Esophagus muscularis mucosa (tissue), 4 donors: ENCODE data around the gene DOLPP1. TPM values are rescaled to one million over a fixed set of nuclear protein-coding genes. Genes with fewer than 3 reads are reported as not detected.

Experiments used
- DNase-seq: peaks from one replicate; pipeline ENCODE4 v3.0.0-alpha.2; 2017; ENCODE audit errors: extremely low spot score
- H3K27ac ChIP-seq, 4 donors: fragments of 200-600 bp; sonication (generic); replicated peaks in 1 of 4; 1 replicate in 3 of 4; 2 replicates in 1 of 4; pipeline ENCODE4 v1.5.1; 2016 to 2019; ENCODE audit warnings: mild to moderate bottlenecking in 1 of 4
- H3K27me3 ChIP-seq, 4 donors: fragments of 200-600 bp; sonication (generic); one replicate each; pipeline versions ENCODE4 v1.5.1 to v1.6.0; 2016 to 2019
- H3K36me3 ChIP-seq, 4 donors: fragments of 200-600 bp; sonication (generic); one replicate each; pipeline ENCODE4 v1.5.1; 2016 to 2019
- H3K4me1 ChIP-seq, 4 donors: fragments of 200-600 bp; sonication (generic); one replicate each; pipeline ENCODE4 v1.5.1; 2016 to 2019
- H3K4me3 ChIP-seq, 4 donors: fragments of 200-600 bp; sonication (generic); 1 replicate in 2 of 4; 2 replicates in 2 of 4; pipeline ENCODE4 v1.5.1; 2016 to 2019; ENCODE audit warnings: mild to moderate bottlenecking in 4 of 4, moderate library complexity in 1 of 4
- H3K9me3 ChIP-seq, 4 donors: fragments of 200-600 bp; sonication (generic); 1 replicate in 3 of 4; 2 replicates in 1 of 4; pipeline ENCODE4 v1.5.1; 2016 to 2019
- EP300 ChIP-seq: sonication (generic); formaldehyde crosslinking; IDR thresholded peaks from one replicate; pipeline ENCODE4 v1.6.1; 2017; ENCODE audit warnings: antibody characterized with exemption
- POLR2A ChIP-seq: fragments of 450-650 bp; IDR thresholded peaks from one replicate; pipeline ENCODE4 v1.6.1; 2017; ENCODE audit warnings: antibody characterized with exemption, moderate library complexity, mild to moderate bottlenecking, low read depth
- POLR2AphosphoS5 ChIP-seq, 2 donors: sonication (generic); formaldehyde crosslinking; IDR thresholded peaks; one replicate each; pipeline ENCODE4 v1.6.1; 2017; ENCODE audit warnings: antibody characterized with exemption in 2 of 2
- WGBS: methylation state at CpG from one replicate; pipeline ENCODE4 v1.1.5; 2018; 5-methylcytosine and 5-hydroxymethylcytosine counted together
- intact Hi-C: fragments of 100-400 bp; cut with DNase I; formaldehyde crosslinking; loops from one replicate; pipeline ENCODE4 v1.15.1; 2023
- total RNA-seq, 4 donors: library from RNA; depleted of rRNA; stranded (reverse); fragments of >200 nt; gene quantifications; one replicate each; pipeline versions ENCODE4 v1.1.0 to v1.2.1, GENCODE V29; 2016
- TF ChIP-seq, protein P1 (sequence below), 3 experiments: fragments of 200-600 bp in 2 of 3; fragments of 450-650 bp in 1 of 3; sonication (generic) in 2 of 3; IDR thresholded peaks; one replicate each; pipeline ENCODE4 v1.5.1; 2017 to 2019; ENCODE audit warnings: antibody characterized with exemption in 3 of 3, mild to moderate bottlenecking in 2 of 3, moderate library complexity in 1 of 3

Gene DOLPP1
- total RNA-seq, 4 donors from 2014 or later, result 3.0 to 5.5 (median 4.3) TPM

- H3K9me3 ChIP-seq, result no peaks in the 10 kb centered on the region
- H3K27me3 ChIP-seq, result no peaks in the 10 kb centered on the region
- peaks cover 25 to 49% (median 47%) of the 10 kb centered on the region in 4 donors for H3K36me3 ChIP-seq
- H3K4me1 ChIP-seq, result peaks cover 22 to 48% (median 33%) of the 10 kb centered on the region in 4 donors
- no peak overlapping the region for H3K27ac ChIP-seq
- TF ChIP-seq POLR2AphosphoS5 (IDR thresholded peaks at IDR 0.05) (no peak), POLR2A (no peak), EP300 (no peak)
- TF ChIP-seq, protein P1, sequence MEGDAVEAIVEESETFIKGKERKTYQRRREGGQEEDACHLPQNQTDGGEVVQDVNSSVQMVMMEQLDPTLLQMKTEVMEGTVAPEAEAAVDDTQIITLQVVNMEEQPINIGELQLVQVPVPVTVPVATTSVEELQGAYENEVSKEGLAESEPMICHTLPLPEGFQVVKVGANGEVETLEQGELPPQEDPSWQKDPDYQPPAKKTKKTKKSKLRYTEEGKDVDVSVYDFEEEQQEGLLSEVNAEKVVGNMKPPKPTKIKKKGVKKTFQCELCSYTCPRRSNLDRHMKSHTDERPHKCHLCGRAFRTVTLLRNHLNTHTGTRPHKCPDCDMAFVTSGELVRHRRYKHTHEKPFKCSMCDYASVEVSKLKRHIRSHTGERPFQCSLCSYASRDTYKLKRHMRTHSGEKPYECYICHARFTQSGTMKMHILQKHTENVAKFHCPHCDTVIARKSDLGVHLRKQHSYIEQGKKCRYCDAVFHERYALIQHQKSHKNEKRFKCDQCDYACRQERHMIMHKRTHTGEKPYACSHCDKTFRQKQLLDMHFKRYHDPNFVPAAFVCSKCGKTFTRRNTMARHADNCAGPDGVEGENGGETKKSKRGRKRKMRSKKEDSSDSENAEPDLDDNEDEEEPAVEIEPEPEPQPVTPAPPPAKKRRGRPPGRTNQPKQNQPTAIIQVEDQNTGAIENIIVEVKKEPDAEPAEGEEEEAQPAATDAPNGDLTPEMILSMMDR (IDR thresholded peaks at IDR 0.05), result no peak
- no peak overlapping the region for H3K4me3 ChIP-seq
- intact Hi-C loops, result no loop called here
- DNase-seq, result no peak
- WGBS, result 90% methylated on average over 7 of the region's 12 CpGs
Observed at GRCh38 chr9:129040113-129040643, 40.7 kb upstream of the DOLPP1 start.

GRCh38 chr9:129042016-129042415 is 38.9 kb upstream of the DOLPP1 start:
- Histone ChIP-seq H3K27ac (no peak overlapping the region), H3K9me3 (no peaks in the 10 kb centered on the region), H3K27me3 (no peaks in the 10 kb centered on the region), H3K4me1 (peaks cover 19 to 37% (median 26%) of the 10 kb centered on the region in 4 donors), H3K4me3 (no peak overlapping the region), H3K36me3 (peaks cover 38 to 67% (median 63%) of the 10 kb centered on the region in 4 donors)
- 91% methylated on average over 13 of the region's 16 CpGs for WGBS
- TF ChIP-seq, protein P1 (IDR thresholded peaks at IDR 0.05), result no peak
- TF ChIP-seq POLR2AphosphoS5 (IDR thresholded peaks at IDR 0.05) (no peak), EP300 (no peak), POLR2A (no peak)
- intact Hi-C loops, result no loop called here
- DNase-seq, result no peak

- 73% methylated on average over 8 of the region's 8 CpGs for WGBS
- H3K36me3 ChIP-seq, result peaks cover 48 to 100% (median 83%) of the 10 kb centered on the region in 4 donors
- DNase-seq, result no peak
Observed at GRCh38 chr9:129052592-129052991, 28.3 kb upstream of the DOLPP1 start.

DNA sequence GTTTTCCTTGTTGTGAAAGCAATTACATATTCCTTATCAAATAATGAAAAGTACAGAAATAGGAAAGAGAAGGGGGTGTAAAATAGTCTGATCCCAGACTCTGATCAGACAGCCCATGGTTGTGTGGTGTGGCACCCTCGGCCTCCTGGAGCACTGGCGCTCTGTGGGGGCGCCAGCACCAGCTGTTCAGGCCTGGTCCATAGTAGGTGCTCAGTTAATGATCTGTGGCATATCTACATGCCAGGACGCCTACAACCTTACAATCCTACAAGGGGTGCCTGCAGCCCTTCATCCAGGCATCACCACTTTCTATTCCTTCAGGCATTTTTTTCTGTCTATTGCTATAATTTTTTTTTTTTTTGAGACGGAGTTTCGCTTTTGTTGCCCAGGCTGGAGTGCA is 27.9 kb upstream of the DOLPP1 start:
- DNase-seq, result no peak
- TF ChIP-seq EP300, result no peak
- TF ChIP-seq, protein P1 (IDR thresholded peaks at IDR 0.05), result no peak
- TF ChIP-seq POLR2AphosphoS5 (IDR thresholded peaks at IDR 0.05), result no peak
- no peak for TF ChIP-seq POLR2A
- intact Hi-C loops, result no loop called here
- no peaks in the 10 kb centered on the region for H3K4me1 ChIP-seq
- peaks cover 44 to 96% (median 82%) of the 10 kb centered on the region in 4 donors for H3K36me3 ChIP-seq
- H3K9me3 ChIP-seq, result no peaks in the 10 kb centered on the region
- 92% methylated on average over 6 of the region's 6 CpGs for WGBS
- H3K27me3 ChIP-seq, result no peaks in the 10 kb centered on the region
- no peak overlapping the region for H3K27ac ChIP-seq
- H3K4me3 ChIP-seq, result no peak overlapping the region

More at GRCh38 chr9:129052592-129052991, 28.3 kb upstream of the DOLPP1 start:
- Histone ChIP-seq H3K27me3 (no peaks in the 10 kb centered on the region), H3K4me1 (no peaks in the 10 kb centered on the region), H3K4me3 (no peak overlapping the region), H3K27ac (no peak overlapping the region), H3K9me3 (no peaks in the 10 kb centered on the region)
- intact Hi-C loops, result no loop called here
- TF ChIP-seq POLR2AphosphoS5 (IDR thresholded peaks at IDR 0.05) (no peak), POLR2A (no peak), EP300 (no peak)
- TF ChIP-seq, protein P1 (IDR thresholded peaks at IDR 0.05), result no peak
